GM23338 (cell line): ENCODE data around the gene ARAP1.

ENCODE experiments used
- CREB1 ChIP-seq: fragments of 250-450 bp; sonication (Bioruptor Pico); IDR thresholded peaks from 2 replicates; pipeline ENCODE4 v1.5.0; 2020; ENCODE audit warnings: low read depth, mild to moderate bottlenecking, moderate library complexity
- CTCF ChIP-seq, 2 experiments: fragments of 200-600 bp in 1 of 2; sonication (generic) in 1 of 2; conservative IDR thresholded peaks; 2 replicates each; pipeline versions ENCODE4 v1.5.1 to v1.6.1; 2016 to 2017; ENCODE audit warnings: antibody characterized with exemption in 2 of 2, low read depth in 2 of 2, mild to moderate bottlenecking in 2 of 2, moderate library complexity in 1 of 2
- ETS1 ChIP-seq: IDR thresholded peaks from 2 replicates; pipeline ENCODE4 v1.6.1; 2016; ENCODE audit warnings: antibody characterized with exemption
- EZH2 ChIP-seq: fragments of 200-600 bp; sonication (generic); IDR thresholded peaks from one replicate; pipeline ENCODE4 v1.8.0; 2017; ENCODE audit warnings: antibody characterized with exemption, mild to moderate bottlenecking, low read depth; ENCODE audit not compliant: unreplicated experiment
- JUNB ChIP-seq: IDR thresholded peaks from one replicate; pipeline ENCODE4 v1.6.1; 2016; ENCODE audit warnings: antibody characterized with exemption; ENCODE audit not compliant: unreplicated experiment
- NANOG ChIP-seq: IDR thresholded peaks from 2 replicates; pipeline ENCODE4 v1.6.1; 2016; ENCODE audit warnings: antibody characterized with exemption, borderline replicate concordance
- POLR2AphosphoS5 ChIP-seq: IDR thresholded peaks from 2 replicates; pipeline ENCODE4 v1.6.1; 2016; ENCODE audit warnings: antibody characterized with exemption, low read depth
- ZNF462 ChIP-seq: fragments of 250-450 bp; sonication (Bioruptor Pico); IDR thresholded peaks from 2 replicates; pipeline ENCODE4 v1.5.0; 2020; ENCODE audit warnings: mild to moderate bottlenecking, moderate library complexity

- no peak for TF ChIP-seq CTCF (conservative IDR thresholded peaks at IDR 0.05; ENCODE audit: low read depth in 2 of 2)
- no peak for TF ChIP-seq CREB1 (CRISPR knock-in tag)
- TF ChIP-seq EZH2: no peak
- TF ChIP-seq NANOG: no peak
- no peak for TF ChIP-seq POLR2AphosphoS5
- TF ChIP-seq JUNB: no peak
- TF ChIP-seq ZNF462 (CRISPR knock-in tag): no peak
- no peak for TF ChIP-seq ETS1
Measured at GRCh38 chr11:72741429-72741833, 10.8 kb downstream of the ARAP1 start.
